ENCODE measurements around the gene HOTAIR.

The HOTAIR gene

DNA sequence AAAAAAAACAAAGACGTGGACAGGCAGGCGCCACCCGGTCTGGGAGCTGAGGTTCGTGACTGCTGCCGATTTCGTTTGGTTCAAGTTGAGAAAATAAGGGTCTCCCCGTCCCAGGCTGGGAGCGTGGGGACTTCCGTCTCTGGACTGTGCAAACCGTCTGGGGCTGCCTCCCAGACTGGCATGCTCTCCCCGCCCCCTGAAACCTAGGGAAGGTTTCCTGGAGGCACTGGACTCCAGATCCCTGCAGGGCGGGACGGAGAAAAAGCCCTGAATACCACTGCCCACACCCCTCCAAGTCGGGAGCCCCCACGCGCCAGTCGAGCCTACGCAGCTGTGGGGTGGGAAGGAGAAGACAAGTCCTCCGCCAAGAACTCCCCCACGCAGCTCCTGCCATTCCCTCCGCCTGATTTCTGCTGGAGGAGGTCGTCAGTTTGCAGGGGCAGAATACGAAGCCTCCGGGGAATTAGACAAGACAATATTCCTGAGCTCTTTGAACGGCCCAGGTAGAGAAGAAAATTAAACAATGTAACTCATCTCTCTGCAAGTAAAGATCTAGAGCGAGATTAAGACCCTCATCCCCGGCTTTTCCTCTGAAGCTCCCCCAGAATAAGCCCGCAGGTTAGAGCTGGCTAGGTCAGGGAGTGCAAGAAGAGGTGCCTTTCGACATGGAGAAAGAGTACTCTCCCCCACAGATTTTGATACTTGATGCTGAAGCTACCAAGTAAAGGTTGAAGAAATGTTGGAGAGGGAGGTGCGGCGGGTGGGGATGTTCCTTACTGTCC is 46.5 kb downstream of the HOTAIR start:
- no peak for DNase-seq (ENCODE audit: low spot score)

GRCh38 chr12:53927220-53928029 is 47.3 kb downstream of the HOTAIR start:
- no peak for DNase-seq (ENCODE audit: low spot score)

GRCh38 chr12:53924521-53925405 is 50.0 kb downstream of the HOTAIR start:
- DNase-seq (ENCODE audit: low spot score): no peak

DNA sequence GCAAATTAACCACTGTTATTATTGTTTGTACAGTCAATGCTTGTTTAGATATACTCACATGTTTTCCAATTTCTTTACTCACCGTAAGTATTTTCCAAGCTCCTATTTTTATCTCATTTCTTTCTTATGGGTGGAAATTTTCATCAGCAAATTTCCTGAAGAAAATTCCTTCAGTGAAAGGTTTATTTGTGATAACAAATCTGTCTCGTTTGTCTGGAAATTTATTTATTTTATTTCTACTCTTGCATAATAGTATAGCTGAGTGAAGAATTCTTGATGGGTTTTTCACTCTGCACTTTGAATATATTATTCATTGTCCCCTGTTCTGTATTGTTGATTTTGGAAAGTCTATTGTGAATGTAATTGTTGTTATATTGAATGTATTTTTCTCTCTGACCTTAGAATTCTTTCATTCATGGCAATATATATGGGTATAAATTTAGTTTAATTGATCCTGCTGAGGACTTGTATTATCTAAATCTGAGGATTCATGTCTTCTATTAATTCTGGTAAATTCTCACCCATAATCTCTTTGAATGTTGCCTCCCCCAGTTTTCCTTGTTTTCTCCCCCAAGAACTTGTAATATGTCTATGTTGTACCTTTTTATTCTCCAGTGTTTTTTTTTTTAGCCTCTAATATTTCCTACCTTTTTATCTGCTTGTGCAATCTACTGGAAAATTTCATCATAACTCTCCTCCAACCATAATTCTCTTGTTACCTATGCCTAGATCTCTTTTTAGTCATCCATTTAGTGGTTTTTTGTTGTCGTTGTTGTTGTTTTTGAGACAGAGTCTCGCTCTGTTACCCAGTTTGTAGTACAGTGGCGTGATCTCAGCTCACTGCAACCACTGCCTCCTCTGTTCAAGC is 57.7 kb downstream of the HOTAIR start:
- DNase-seq (ENCODE audit: low spot score): no peak
